Neutrophil (primary cell): ENCODE results near the gene TUBGCP5.
"Not testable (repeated sequence)": the region's sequence is repeated elsewhere in the genome, so short reads cannot be mapped to it uniquely, and the experiment has no call there.

Source experiments
- H3K27ac ChIP-seq: fragments of 200-600 bp; sonication (generic); 2 replicates; pipeline ENCODE4 v1.5.1; 2016; ENCODE audit warnings: mild to moderate bottlenecking, moderate library complexity
- H3K27me3 ChIP-seq: fragments of 200-600 bp; sonication (generic); 2 replicates; pipeline ENCODE4 v1.6.0; 2016; ENCODE audit warnings: mild to moderate bottlenecking
- H3K36me3 ChIP-seq: fragments of 200-600 bp; sonication (generic); 2 replicates; pipeline ENCODE4 v1.5.1; 2017
- H3K4me1 ChIP-seq, 2 experiments: fragments of 200-600 bp in 1 of 2; sonication (generic) in 1 of 2; 1 replicate in 1 of 2; 2 replicates in 1 of 2; pipeline versions ENCODE4 v1.5.1 to v1.6.1; 2013 to 2016; ENCODE audit warnings: low read depth in 1 of 2, low read length in 1 of 2, mild to moderate bottlenecking in 1 of 2, moderate library complexity in 1 of 2; ENCODE audit not compliant: control insufficient read depth in 1 of 2, insufficient read depth in 1 of 2
- H3K4me3 ChIP-seq, 2 experiments: fragments of 200-600 bp in 1 of 2; sonication (generic) in 1 of 2; 1 replicate in 1 of 2; 2 replicates in 1 of 2; pipeline ENCODE4 v1.5.1; 2013 to 2016; ENCODE audit warnings: low read depth in 1 of 2, low read length in 1 of 2, mild to moderate bottlenecking in 1 of 2, moderate library complexity in 1 of 2
- H3K9me3 ChIP-seq: fragments of 200-600 bp; sonication (generic); 2 replicates; pipeline ENCODE4 v1.5.1; 2016
- TF ChIP-seq, protein P1 (sequence below): fragments of 200-600 bp; sonication (generic); IDR thresholded peaks from 2 replicates; pipeline ENCODE4 v1.5.1; 2016; ENCODE audit warnings: antibody characterized with exemption

Gene TUBGCP5

DNA sequence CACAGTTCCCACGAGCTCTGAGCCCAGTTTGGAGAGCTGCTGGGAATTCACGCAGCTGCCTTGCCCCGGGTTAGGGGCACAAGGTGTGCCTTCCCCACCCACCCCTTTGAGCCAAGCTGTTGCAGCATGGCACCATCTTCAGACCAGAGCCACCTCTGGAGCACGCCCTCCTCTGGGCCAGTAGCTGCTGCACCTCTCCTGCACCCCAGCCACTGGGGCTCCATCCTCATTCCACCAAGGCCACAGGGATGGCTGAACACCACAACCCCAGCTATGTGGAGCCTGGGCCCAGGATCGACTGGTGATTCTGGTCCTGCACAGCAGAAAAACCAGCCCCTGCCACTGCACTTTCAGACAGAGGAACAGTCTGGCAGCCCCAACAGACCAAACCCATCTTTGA lies 25.7 kb downstream of the TUBGCP5 start:
- H3K36me3 ChIP-seq: peaks cover 27% of the 10 kb centered on the region
- H3K4me1 ChIP-seq: no peaks in the 10 kb centered on the region
- no peak overlapping the region for H3K27ac ChIP-seq
- TF ChIP-seq, protein P1, sequence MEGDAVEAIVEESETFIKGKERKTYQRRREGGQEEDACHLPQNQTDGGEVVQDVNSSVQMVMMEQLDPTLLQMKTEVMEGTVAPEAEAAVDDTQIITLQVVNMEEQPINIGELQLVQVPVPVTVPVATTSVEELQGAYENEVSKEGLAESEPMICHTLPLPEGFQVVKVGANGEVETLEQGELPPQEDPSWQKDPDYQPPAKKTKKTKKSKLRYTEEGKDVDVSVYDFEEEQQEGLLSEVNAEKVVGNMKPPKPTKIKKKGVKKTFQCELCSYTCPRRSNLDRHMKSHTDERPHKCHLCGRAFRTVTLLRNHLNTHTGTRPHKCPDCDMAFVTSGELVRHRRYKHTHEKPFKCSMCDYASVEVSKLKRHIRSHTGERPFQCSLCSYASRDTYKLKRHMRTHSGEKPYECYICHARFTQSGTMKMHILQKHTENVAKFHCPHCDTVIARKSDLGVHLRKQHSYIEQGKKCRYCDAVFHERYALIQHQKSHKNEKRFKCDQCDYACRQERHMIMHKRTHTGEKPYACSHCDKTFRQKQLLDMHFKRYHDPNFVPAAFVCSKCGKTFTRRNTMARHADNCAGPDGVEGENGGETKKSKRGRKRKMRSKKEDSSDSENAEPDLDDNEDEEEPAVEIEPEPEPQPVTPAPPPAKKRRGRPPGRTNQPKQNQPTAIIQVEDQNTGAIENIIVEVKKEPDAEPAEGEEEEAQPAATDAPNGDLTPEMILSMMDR: no peak
- H3K27me3 ChIP-seq: no peaks in the 10 kb centered on the region
- no peak overlapping the region for H3K4me3 ChIP-seq
- no peaks in the 10 kb centered on the region for H3K9me3 ChIP-seq

DNA sequence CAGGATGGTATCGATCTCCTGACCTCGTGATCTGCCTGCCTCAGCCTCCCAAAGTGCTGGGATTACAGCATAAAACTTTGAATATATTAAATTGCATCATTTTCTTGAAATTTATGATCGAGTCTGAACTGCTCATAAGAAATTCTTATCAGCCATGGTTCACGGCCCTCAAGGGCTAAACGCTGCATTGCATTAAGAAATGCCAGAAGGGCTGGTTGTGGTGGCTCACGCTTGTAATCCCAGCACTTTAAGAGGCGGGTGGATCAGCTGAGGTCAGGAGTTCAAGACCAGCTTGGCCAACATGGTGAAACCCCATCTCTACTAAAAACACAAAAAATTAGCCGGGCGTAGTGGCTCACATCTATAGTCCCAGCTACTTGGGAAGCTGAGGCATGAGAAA lies 26.8 kb downstream of the TUBGCP5 start:
- not testable (repeated sequence) for H3K9me3 ChIP-seq, H3K4me1 ChIP-seq, H3K4me3 ChIP-seq, H3K27me3 ChIP-seq, H3K27ac ChIP-seq
- peaks cover 24% of the 10 kb centered on the region for H3K36me3 ChIP-seq

DNA sequence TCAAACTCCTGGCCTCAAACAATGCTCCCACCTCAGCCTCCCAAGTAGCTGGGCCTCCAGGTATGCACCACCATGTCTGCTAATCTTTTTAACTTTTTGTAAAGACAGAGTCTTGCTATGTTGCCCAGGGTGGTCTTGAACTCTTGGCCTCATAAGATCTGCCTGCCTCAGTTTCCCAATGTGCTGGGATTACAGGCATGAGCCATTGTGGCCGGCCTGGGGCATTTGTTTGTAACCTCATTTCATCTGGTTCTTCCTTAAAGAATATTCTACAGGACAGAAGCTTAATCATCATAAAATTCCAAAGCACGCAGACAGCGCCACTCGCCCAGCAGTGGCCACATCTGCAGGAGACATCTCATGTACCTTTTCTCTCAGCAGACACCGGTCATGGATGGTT lies 35.6 kb downstream of the TUBGCP5 start:
- H3K36me3 ChIP-seq: peaks cover 28% of the 10 kb centered on the region
- no peaks in the 10 kb centered on the region for H3K4me1 ChIP-seq

DNA sequence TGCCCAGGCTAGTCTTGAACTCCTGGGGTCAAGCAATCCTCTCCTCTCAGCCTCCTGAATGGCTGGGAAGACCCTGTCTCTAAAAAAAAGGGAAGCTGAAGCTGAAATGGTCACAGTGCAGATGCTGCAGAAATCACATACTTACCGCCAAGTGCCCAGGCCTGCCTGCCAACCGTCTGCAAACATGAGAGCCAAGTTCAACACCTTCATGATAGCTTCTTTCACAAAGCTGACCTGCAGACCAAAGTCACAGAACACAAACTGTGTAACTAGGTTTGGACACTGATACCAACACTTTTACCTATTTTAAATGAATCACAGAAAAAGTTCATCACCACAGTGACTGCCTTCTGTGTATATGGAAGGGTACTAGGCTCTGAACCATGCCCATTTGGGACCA lies 36.4 kb downstream of the TUBGCP5 start:
- no peaks in the 10 kb centered on the region for H3K4me1 ChIP-seq
- no peaks in the 10 kb centered on the region for H3K9me3 ChIP-seq
- no peaks in the 10 kb centered on the region for H3K27me3 ChIP-seq
- TF ChIP-seq, protein P1: no peak
- H3K27ac ChIP-seq: no peak overlapping the region
- H3K4me3 ChIP-seq: no peak overlapping the region
- H3K36me3 ChIP-seq: peaks cover 22% of the 10 kb centered on the region

More for the DNA sequence above, 35.6 kb downstream of the TUBGCP5 start:
- Histone ChIP-seq H3K4me3 (no peak overlapping the region), H3K27ac (no peak overlapping the region), H3K27me3 (no peaks in the 10 kb centered on the region), H3K9me3 (no peaks in the 10 kb centered on the region)
- TF ChIP-seq, protein P1: no peak

DNA sequence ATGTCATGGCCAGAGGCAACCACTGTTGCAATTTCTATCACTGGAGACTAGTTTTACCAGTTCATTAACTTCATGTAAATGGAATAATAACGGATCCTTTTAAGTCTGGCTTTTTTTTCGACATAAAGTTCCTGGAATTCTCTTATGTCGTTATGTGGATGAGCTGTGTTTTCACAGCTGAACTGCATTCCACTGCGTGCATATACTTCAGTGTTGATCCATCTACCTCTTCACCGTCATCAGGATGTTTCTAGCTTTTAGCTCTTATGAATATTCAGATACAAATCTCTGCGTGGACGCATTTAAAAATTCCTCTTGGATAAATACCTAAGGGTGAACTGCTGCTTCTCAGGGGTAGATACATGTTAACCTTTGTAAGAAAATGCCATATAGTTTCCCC lies 43.6 kb downstream of the TUBGCP5 start:
- no peaks in the 10 kb centered on the region for H3K9me3 ChIP-seq
- no peaks in the 10 kb centered on the region for H3K27me3 ChIP-seq
- no peaks in the 10 kb centered on the region for H3K4me1 ChIP-seq
- H3K36me3 ChIP-seq: peaks cover 4% of the 10 kb centered on the region
- no peak overlapping the region for H3K4me3 ChIP-seq
- TF ChIP-seq, protein P1: no peak
- no peak overlapping the region for H3K27ac ChIP-seq

DNA sequence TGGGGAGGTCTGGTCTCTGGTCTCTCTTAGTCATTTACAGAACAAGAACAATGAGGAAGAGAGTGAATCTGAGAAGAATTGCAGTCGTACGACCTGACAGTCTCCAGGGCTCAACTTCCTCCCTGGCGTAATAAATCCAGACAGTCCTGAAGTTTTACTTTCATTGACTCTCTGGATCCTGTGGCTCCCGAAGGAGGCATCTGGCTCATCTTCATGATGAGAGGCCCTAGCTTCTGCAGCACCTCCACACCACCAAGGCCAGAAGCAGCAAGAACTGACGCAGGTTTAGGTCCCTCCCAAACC lies 47.4 kb downstream of the TUBGCP5 start:
- H3K9me3 ChIP-seq: no peaks in the 10 kb centered on the region
- TF ChIP-seq, protein P1: no peak
- no peaks in the 10 kb centered on the region for H3K36me3 ChIP-seq
- no peaks in the 10 kb centered on the region for H3K27me3 ChIP-seq
- no peak overlapping the region for H3K27ac ChIP-seq
- H3K4me1 ChIP-seq: no peaks in the 10 kb centered on the region
- H3K4me3 ChIP-seq: no peak overlapping the region
